Measurements from ENCODE around the gene SERAC1. TPM values are rescaled to one million over a fixed set of nuclear protein-coding genes. Genes with fewer than 3 reads are reported as not detected.

Gene SERAC1
- 5.6 TPM for total RNA-seq (2013)
- polyA plus RNA-seq (1 to 10 TPM; 4.3 to 5.1 (median 4.4) TPM), polyA minus RNA-seq (1.5 and 2.1 TPM in 2 replicates), total RNA-seq (5.2 to 33.2 (median 18.0) reads per million in 11 experiments)

DNA sequence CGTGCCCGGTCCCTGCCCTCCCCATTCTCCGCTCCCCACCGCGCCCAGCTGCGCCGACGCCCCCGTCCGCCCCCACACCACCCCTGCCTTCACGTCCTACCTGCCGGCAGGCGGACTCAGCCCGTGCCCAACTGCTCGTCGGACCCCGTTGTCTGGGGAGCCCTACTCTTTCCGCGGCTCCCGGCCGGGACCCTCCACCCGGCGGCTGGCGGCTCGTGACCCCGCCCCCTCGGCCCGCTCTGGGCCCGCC lies at the start of gene SERAC1:
Gene SERAC1 (minus strand): TSS at position 223 of the 250 bp plus-strand sequence. CDS start 9,899 bp downstream, outside the sequence.
- Mint-ChIP-seq H3K27me3 (ENCODE audit: low read depth in 3 of 3) (peaks cover 0 to 12% (median 2%) of the 10 kb centered on the region in 3 donors), H3K9me3 (no peaks in the 10 kb centered on the region), H3K4me1 (peaks cover 10% of the 10 kb centered on the region), H3K36me3 (peaks cover 8 to 12% of the 10 kb centered on the region in 2 donors), H3K4me3 (peak within 1 kb of the TSS; percentile 94 to 95), H3K27ac (peak within 1 kb of the TSS; percentile 91 to 96 (median 95))
- Histone ChIP-seq H3K79me2 (ENCODE audit: insufficient read depth, low read length) (no peaks in the 10 kb centered on the region), H2AFZ (ENCODE audit: insufficient read depth, low read depth, low read length, poor library complexity, severe bottlenecking) (peak within 1 kb of the TSS; percentile 88), H3K9me3 (replicated peaks in 1 of 2; ENCODE audit: control insufficient read depth in 1 of 2, insufficient read depth in 1 of 2, low read length in 2 of 2) (no peaks in the 10 kb centered on the region), H3K4me2 (replicated peaks; ENCODE audit: extremely low read depth, low read length, poor library complexity, severe bottlenecking) (peak within 1 kb of the TSS; percentile 99), H3K27ac (ENCODE audit: low read depth in 1 of 2, low read length in 2 of 2) (peak within 1 kb of the TSS; percentile 85 to 93), H4K20me1 (ENCODE audit: insufficient read depth, low read length) (no peaks in the 10 kb centered on the region), H3K4me3 (replicated peaks in 1 of 3; ENCODE audit: low read depth in 2 of 3, low read length in 3 of 3) (peak within 1 kb of the TSS; percentile 74 to 96 (median 91)), H3K27me3 (ENCODE audit: control insufficient read depth in 2 of 2, insufficient read depth in 2 of 2, low read length in 2 of 2) (no peaks in the 10 kb centered on the region), H3K36me3 (replicated peaks in 1 of 2; ENCODE audit: control insufficient read depth in 1 of 2, insufficient read depth in 2 of 2, low read length in 2 of 2) (no peaks in the 10 kb centered on the region), H3K9ac (ENCODE audit: insufficient read depth, low read length, poor library complexity, severe bottlenecking) (peak within 1 kb of the TSS; percentile 78), H3K4me1 (ENCODE audit: control insufficient read depth in 1 of 2, insufficient read depth in 2 of 2, low read length in 2 of 2) (peaks cover 13 to 14% of the 10 kb centered on the region in 2 donors)
- 0% methylated on average over 27 of the region's 29 CpGs for WGBS (ENCODE audit: insufficient coverage)
- intact Hi-C loops (cut with micrococcal nuclease): loop anchor here in 1 of 2 donors (5.0 to 10.0 kb wide), 2 partner anchors 83 to 846 kb away; partner anchors contain the start of gene TMEM242
- no peak for DNase-seq
- TF ChIP-seq, protein P1, sequence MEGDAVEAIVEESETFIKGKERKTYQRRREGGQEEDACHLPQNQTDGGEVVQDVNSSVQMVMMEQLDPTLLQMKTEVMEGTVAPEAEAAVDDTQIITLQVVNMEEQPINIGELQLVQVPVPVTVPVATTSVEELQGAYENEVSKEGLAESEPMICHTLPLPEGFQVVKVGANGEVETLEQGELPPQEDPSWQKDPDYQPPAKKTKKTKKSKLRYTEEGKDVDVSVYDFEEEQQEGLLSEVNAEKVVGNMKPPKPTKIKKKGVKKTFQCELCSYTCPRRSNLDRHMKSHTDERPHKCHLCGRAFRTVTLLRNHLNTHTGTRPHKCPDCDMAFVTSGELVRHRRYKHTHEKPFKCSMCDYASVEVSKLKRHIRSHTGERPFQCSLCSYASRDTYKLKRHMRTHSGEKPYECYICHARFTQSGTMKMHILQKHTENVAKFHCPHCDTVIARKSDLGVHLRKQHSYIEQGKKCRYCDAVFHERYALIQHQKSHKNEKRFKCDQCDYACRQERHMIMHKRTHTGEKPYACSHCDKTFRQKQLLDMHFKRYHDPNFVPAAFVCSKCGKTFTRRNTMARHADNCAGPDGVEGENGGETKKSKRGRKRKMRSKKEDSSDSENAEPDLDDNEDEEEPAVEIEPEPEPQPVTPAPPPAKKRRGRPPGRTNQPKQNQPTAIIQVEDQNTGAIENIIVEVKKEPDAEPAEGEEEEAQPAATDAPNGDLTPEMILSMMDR (IDR thresholded peaks at IDR 0.05): no peak

DNA sequence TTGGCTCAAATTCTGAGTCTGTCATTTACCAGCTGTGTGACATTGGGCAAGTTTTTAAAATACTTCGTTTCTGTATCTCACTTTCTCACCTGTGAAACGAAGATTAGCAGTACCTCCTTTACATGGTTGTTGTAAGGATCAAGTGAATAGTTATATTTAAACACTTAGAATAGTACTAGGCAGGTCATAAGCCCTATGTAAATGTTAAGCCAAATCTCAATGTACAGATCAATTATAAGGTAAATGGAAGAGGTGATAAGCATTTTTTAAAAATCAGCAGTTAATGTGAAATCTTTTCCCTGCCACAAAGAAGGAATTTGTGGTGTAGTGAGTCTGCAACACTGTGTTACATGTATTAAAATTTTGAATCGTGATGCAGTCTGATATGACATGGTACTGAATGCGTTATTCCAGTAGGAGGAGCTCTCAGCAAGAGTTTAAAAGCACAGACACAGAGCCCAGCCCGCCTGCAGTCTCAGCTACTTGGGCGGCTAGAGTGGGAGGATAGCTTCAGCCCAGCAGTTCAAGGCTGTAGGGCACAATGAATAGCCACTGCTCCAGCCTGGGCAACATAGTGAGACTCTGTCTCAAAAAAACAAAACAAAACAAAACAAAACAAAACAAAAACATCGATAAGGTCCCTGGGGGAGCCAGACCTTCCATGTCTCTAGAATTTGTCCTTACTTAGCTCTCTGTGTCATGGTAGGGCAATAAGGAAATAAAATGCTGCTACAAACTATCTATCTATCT lies 46.0 kb upstream of the SERAC1 start:
- Mint-ChIP-seq H3K9me3 (peaks cover 0 to 8% (median 3%) of the 10 kb centered on the region in 7 donors), H3K4me3 (no peak overlapping the region), H3K27me3 (ENCODE audit: low read depth in 3 of 3) (peaks cover 6 to 10% (median 9%) of the 10 kb centered on the region in 3 donors), H3K4me1 (peaks cover 12% of the 10 kb centered on the region), H3K27ac (no peak overlapping the region), H3K36me3 (peaks cover 0 to 2% of the 10 kb centered on the region in 2 donors)
- no peaks in the 10 kb centered on the region for H3K79me2 ChIP-seq (ENCODE audit: insufficient read depth, low read length)
- TF ChIP-seq, protein P1 (IDR thresholded peaks at IDR 0.05): peak; percentile 82
- intact Hi-C loops (cut with micrococcal nuclease): loop anchor here (10.0 kb wide), 2 partner anchors 391 to 451 kb away; no protein-coding TSS in a partner anchor
- no peak overlapping the region for H3K9ac ChIP-seq (ENCODE audit: insufficient read depth, low read length, poor library complexity, severe bottlenecking)
- no peaks in the 10 kb centered on the region for H3K36me3 ChIP-seq (replicated peaks in 1 of 2; ENCODE audit: control insufficient read depth in 1 of 2, insufficient read depth in 2 of 2, low read length in 2 of 2)
- H3K4me1 ChIP-seq (ENCODE audit: control insufficient read depth in 1 of 2, insufficient read depth in 2 of 2, low read length in 2 of 2): peaks cover 9 to 10% of the 10 kb centered on the region in 2 donors
- peaks cover 0 to 4% of the 10 kb centered on the region in 2 donors for H3K9me3 ChIP-seq (replicated peaks in 1 of 2; ENCODE audit: control insufficient read depth in 1 of 2, insufficient read depth in 1 of 2, low read length in 2 of 2)
- no peaks in the 10 kb centered on the region for H4K20me1 ChIP-seq (ENCODE audit: insufficient read depth, low read length)
- H3K27ac ChIP-seq (ENCODE audit: low read depth in 1 of 2, low read length in 2 of 2): no peak overlapping the region
- DNase-seq: peak; percentile 50 to 71 (median 64)
- H2AFZ ChIP-seq (ENCODE audit: insufficient read depth, low read depth, low read length, poor library complexity, severe bottlenecking): no peak overlapping the region
- H3K4me3 ChIP-seq (replicated peaks in 1 of 3; ENCODE audit: low read depth in 2 of 3, low read length in 3 of 3): no peak overlapping the region
- 0% methylated on average over 2 of the region's 7 CpGs for WGBS (ENCODE audit: insufficient coverage)
- no peak overlapping the region for H3K4me2 ChIP-seq (replicated peaks; ENCODE audit: extremely low read depth, low read length, poor library complexity, severe bottlenecking)
- peaks cover 0 to 3% of the 10 kb centered on the region in 2 donors for H3K27me3 ChIP-seq (ENCODE audit: control insufficient read depth in 2 of 2, insufficient read depth in 2 of 2, low read length in 2 of 2)

Measured in CD14-positive monocyte (primary cell).